ENCODE measurements around the gene ZNF488.

ZNF488 gene

DNA sequence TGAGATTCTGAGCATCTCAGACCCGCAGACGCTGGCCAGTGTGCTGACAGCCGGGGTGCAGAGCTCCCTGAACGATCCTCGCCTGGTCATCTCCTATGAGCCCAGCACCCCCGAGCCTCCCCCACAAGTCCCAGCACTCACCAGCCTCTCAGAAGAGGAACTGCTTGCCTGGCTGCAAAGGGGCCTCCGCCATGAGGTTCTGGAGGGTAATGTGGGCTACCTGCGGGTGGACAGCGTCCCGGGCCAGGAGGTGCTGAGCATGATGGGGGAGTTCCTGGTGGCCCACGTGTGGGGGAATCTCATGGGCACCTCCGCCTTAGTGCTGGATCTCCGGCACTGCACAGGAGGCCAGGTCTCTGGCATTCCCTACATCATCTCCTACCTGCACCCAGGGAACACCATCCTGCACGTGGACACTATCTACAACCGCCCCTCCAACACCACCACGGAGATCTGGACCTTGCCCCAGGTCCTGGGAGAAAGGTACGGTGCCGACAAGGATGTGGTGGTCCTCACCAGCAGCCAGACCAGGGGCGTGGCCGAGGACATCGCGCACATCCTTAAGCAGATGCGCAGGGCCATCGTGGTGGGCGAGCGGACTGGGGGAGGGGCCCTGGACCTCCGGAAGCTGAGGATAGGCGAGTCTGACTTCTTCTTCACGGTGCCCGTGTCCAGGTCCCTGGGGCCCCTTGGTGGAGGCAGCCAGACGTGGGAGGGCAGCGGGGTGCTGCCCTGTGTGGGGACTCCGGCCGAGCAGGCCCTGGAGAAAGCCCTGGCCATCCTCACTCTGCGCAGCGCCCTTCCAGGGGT, 35.2 kb downstream of the ZNF488 start:
- DNase-seq: no peak

DNA sequence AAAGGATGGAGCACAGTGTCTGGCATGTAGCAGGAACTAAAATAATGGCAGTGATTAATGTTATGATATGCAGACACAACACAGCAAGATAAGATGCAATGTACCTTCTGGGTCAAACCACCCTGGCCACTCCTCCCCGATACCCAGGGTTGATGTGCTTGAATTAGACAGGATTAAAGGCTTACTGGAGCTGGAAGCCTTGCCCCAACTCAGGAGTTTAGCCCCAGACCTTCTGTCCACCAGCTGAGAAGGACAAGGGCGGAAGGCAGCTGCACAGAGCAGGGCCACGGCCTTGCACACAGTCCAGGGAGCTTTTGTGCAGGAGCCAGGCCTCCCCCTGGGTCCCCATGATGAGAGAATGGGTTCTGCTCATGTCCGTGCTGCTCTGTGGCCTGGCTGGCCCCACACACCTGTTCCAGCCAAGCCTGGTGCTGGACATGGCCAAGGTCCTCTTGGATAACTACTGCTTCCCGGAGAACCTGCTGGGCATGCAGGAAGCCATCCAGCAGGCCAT, 35.9 kb downstream of the ZNF488 start, which contains the start of gene RBP3:
TSS of gene RBP3 (plus strand) at position 226 of the 514 bp plus-strand sequence. CDS start at position 348, 122 bp downstream.
- DNase-seq: no peak

GRCh38 chr10:47347303-47347675, 36.8 kb downstream of the ZNF488 start:
- no peak for DNase-seq

DNA sequence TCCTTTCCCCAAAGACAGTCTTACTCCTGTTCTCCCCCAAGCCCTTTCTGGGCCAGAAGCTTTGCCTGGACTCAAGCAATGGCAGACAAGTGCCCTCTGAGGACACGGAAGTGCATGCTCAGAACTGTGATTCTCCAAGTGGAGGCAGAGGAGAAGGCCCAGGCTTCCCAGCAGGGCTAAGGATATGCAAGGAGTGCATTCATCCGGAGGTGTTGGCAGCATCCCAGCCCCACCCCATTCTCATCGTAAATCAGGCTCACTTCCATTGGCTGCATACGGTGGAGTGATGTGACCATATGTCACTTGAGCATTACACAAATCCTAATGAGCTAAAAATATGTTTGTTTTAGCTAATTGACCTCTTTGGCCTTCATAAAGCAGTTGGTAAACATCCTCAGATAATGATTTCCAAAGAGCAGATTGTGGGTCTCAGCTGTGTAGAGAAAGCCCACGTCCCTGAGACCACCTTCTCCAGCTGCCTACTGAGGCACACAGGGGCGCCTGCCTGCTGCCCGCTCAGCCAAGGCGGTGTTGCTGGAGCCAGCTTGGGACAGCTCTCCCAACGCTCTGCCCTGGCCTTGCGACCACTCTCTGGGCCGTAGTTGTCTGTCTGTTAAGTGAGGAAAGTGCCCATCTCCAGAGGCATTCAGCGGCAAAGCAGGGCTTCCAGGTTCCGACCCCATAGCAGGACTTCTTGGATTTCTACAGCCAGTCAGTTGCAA, 37.4 kb downstream of the ZNF488 start:
- no peak for DNase-seq

DNA sequence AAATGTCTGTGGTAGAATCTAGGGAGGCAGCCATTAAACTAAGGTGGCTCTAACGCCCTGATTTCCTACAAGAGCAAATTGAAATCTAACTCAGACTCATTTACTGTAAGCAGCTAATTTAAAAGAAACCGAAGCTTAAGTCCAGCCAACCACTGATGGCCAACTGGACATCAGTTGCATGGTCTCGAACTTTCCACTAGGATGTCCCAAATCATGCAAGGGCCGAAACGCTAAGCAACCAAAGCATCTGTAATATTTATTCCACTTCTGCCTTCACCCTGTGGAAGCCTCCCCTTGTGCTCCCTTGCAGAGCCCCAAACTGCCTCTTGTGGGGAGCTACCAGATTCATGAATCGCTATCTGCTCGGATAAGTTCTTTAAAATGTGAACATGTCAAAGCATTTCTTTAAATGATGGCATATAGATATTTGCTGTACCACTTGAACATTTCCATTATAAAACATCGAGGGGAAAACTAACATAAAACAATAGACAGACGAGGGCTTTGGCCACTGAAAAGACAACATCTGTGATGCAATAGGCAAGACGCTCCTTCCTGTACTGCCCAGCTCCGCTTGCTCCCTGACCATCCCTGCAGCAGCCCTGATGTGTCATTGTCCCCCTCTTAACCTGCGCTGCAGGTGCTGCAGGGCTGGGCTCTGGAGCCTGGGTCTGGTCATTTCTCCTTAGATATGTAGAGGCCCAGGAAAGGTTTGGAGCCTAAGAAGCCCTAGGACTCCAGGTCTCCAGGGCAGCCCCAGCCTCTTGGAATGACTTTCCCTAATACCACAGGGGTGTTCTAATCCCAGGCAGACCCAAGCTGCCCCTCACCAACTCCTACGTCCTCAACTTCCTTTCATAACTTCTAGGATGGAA, 38.9 kb downstream of the ZNF488 start:
- DNase-seq: no peak

DNA sequence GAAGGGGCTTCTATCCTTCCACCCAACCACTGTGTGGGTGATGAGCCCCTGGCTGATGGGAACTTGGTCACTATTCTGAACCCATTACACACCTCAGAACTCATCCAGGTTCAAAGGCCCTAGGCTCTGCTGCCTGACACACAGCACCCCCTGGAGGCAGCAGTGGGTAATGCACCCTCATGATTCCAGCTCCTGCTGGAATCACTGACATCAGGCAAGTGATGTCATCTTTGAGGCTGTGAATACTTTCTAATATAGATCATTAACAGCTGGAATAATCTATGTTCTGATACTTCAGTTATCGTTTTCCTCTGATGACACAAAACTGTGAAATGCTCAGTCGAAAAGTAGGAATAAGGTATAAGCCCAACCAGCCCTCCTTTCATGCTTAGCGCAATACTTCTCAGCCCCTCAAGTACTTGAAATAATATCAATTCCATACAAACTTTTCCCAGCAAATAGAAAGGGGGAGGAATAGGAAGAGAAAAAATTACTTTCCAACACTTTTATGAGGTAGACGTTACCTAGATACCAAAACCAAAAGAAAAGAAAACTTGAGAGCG, 43.4 kb downstream of the ZNF488 start:
- peak; percentile 13 for DNase-seq

DNA sequence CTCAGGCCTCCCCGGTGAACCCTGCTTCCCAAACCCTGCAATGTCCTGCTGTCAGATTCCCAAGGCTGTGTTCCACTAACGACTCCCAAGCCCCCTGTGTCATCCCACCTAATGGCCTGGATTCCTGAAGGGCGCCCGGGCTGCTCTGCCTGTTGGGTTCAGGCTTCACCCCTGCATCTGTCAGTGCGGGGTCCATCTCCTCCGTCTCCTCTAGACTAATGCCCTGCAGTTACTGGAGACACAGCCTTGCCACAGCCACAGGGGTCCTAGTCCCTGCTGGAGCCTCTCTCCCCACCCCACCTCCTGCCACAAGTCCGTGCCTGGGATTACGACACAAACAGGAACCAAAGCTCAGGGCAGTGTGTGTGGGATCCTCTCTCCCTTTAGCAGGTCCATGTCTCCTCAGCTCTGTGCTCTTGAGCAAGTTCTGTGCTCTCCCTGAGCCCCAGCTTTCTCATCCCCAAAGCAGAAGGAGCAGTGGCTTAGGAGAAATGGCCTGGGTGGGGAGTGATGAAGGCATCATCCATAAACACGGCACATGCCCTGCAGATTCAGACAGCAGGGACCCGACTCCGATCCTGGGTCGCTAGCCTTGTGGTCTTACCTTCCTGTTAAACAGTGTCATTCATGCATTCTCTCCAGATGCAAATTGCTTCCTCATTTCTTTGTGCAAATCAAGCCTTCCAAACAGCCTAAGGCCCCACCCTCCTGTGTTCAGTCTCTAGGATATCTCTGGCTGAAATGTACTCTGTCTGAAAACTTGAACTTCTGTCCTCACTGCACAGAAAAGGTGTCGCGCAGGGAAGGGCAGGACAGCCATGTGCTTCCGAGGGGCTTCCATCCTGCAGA, 44.1 kb downstream of the ZNF488 start:
- peak; percentile 13 for DNase-seq

DNA sequence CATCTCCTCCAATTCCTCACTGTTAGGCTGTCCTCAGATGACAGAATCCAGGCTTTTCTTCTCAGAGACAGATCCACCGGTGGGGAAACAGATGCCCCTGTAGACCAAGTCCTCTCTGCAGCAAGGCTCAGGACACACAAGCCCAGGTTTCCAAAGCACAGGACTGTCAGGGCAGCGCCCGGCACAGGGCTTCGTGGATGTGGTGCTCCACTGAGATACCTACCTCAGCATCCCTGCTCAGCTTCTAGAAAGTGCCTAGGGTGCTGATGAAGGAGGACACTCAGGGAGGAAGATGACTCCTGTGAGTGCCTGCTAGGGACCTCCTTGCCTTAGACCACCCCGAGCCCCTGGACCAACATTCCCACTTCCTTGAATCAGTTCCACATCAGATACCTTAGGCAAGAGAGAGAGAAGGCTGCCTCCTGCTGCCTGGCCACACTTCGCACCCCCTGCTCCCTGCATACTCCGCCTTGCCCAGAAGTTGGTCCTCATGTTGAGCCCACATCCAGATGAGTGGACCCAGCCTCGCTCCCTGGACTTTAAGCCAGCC, 44.8 kb downstream of the ZNF488 start:
- DNase-seq: no peak

- no peak for DNase-seq
Observed at GRCh38 chr10:47337310-47337709, 46.8 kb downstream of the ZNF488 start.

- DNase-seq: no peak
Observed at GRCh38 chr10:47336387-47337134, 47.5 kb downstream of the ZNF488 start.

GRCh38 chr10:47335906-47336305, 48.2 kb downstream of the ZNF488 start:
- no peak for DNase-seq

DNA sequence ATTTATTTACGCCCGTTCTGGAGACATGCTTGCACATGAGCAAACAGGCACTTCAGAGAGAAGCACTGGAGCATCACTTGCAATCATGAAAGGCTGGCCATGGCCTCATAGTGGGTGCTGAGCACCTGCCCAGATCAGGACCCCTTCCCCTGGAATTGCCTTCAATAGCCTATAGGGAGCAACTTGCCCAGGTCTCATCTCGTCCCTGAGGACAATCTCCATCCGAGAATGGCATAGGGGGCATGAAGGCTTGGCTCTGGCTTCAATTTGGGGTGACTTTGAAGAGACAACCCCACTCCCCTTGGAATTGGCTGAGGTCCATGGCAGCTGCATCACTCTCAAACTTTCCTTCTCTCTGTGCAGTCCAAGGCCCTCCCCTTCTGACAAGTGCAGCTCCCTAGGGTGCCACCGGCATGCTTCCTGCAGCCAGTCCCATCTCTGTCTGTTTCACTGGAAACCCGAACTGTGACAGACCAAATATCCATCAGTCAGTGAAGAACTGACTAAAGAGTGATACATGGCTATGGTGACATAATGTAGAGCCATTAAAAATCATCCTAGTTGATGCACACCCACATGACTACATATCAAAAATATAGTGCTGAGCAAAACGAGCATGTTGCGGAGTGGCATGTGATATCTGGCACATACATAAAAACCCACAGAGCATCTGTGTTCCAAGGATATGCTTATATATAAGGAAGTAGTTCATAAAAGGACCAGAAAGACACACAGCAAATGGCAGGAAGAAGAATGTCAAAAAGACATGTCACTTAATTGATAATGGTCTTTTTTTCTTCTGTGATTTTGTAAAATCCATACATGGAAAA, 49.4 kb downstream of the ZNF488 start:
- no peak for DNase-seq

GRCh38 chr10:47333532-47333931, 50.6 kb downstream of the ZNF488 start:
- DNase-seq: no peak

GRCh38 chr10:47332946-47333345, 51.1 kb downstream of the ZNF488 start:
- no peak for DNase-seq

DNA sequence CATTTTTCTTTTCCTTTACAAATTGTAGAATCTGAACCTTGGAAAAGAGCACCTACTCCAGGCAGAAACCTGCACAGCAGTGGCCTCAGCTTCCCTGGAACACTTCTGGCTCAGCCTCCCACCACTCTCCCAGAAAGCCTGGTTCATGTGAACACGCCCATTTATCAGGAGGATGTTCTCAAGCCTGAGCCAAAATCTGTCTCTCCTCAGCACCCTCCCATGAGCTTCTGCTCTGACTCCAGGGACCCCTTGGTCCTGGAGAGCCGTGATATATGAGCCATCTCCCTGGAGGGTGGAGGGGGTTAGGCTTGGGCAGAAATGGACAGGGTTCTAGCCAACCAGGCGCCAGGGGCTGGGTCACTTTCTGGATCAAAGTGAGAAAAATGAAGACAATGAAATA, 51.7 kb downstream of the ZNF488 start:
- no peak for DNase-seq

DNA sequence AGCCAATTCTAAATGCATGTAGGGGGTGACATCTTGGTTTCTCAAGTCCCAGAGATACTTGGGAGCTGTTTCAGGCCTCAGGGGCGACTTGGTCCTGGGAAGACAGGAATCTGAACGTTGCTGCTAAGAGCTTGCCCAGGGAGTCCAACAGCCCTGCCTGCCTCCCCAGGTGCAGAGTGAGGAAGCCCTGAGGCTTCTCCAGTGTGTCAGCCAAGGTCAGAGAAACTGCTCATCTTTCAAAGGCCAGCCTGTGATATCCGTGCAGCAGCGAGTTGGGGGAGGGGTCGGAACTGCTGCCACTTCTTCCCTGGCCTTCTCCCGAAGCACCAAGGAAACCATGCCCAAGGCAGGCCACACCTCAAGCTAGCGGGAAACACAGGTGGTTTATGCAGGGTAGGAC, 52.1 kb downstream of the ZNF488 start:
- DNase-seq: no peak

- DNase-seq: no peak
Observed at GRCh38 chr10:47331491-47331890, 52.6 kb downstream of the ZNF488 start.

- no peak for DNase-seq
Observed at GRCh38 chr10:47330804-47331203, 53.3 kb downstream of the ZNF488 start.

- no peak for DNase-seq
Observed at GRCh38 chr10:47330366-47330765, 53.7 kb downstream of the ZNF488 start.

DNA sequence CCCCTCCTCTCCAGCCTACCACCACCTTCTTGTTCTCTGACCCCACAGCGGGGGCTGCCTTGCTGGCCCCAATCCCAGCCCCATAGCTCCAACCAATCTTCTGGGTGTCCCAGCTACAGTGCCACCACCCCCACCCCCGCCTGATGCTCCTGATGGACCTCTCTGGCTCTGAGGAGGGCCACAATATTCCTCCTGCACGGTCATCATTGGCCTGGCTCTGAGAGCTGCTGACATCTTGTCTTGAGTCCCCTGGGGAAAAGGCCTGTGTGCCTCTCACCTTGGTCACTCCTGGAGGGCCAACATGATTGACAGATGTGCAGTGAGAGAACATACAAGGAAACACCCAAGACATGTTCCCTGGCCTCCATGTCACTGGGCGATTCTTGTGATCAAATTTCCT, 54.2 kb downstream of the ZNF488 start:
- DNase-seq: no peak
